Activated CD4-positive, alpha-beta T cell treated with anti-CD3 and anti-CD28 coated beads, Interleukin-2, amount 50 U/mL, for 1 hour (primary cell): ENCODE data around the gene NELFA.
A peak's percentile ranks its signal among the peaks of the same experiment; 100 is the strongest.

Experiments
- DNase-seq: peaks from one replicate; pipeline ENCODE4 v3.0.0-alpha.2; 2020

The NELFA gene

GRCh38 chr4:2008921-2009650 is at the start of gene NELFA:
TSS of gene NELFA (minus strand) at chr4:2008974. CDS start at chr4:2008959, 15 bp downstream.
- peak; percentile 96 for DNase-seq

DNA sequence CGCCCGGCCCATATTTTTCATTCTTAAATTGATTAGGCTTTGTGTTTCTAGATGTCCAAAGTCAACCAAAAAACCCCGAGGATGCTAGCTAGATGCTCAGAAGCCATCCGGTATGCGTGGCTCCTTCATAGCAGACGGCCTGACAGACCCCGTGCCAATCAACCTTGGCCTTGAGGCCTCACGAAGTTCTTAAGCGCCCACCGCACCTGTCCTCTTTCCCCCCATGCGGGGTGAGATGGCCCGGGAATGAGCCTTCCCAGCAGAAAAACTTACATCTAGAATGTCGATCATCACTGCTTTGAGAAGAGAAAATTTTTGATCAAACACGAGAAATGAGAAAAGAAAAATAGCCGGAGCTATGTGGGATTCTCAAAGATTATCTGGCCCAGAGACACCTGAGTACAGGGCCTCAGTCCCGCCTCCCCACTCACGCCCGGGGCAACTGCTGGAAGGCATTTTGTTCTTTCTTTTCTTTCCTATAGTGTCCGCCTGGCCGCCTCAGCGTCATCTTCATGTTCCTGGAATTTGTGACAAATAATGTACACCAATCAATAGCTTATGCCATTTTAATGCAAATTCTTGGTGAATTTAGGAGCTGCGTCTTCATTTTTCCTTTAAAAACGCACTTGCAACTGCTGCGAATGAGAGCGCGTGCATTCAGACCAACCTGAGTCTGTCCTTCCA is 48.8 kb upstream of the NELFA start:
- no peak for DNase-seq

- no peak for DNase-seq
Measured at GRCh38 chr4:2054217-2054616, 45.4 kb upstream of the NELFA start.

- DNase-seq: no peak
Measured at GRCh38 chr4:2051086-2051485, 42.3 kb upstream of the NELFA start.

DNA sequence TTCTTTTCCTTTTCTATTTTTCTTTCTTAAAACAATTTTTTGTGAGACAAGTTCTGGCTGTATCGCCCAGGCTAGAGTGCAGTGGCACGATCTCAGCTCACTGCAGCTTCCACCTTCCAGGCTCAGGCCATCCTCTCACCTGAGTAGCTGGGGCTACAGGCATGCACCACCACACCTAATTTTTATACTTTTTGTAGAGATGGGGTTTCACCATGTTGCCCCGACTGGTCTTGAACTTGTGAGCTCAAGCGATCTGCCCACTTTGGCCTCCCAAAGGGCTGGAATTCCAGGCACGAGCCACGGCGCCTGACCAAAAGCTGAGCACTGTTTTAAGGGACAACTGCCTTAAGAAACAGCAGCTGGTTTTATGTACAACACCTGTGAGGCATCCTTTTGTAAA is 41.0 kb upstream of the NELFA start:
- no peak for DNase-seq

DNA sequence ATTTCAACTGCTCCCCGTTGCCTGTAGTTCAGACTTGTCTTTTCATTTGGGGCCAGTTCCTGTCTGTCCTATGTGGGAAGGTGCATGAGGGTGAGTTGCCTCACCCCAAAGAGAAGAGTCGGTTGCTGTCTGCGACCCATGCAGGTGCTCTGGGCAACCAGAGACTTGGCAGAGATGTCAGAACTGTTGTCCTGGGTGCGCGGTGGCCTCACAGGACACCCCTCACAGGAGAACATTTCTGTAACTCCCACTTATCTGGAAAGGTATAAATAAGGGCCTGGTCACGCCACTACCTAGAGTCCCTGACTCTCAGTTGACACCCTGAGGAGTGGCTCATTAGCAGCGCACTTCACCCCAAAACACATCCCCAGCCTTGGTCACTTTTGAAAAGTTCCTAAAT is 40.6 kb upstream of the NELFA start:
- no peak for DNase-seq

DNA sequence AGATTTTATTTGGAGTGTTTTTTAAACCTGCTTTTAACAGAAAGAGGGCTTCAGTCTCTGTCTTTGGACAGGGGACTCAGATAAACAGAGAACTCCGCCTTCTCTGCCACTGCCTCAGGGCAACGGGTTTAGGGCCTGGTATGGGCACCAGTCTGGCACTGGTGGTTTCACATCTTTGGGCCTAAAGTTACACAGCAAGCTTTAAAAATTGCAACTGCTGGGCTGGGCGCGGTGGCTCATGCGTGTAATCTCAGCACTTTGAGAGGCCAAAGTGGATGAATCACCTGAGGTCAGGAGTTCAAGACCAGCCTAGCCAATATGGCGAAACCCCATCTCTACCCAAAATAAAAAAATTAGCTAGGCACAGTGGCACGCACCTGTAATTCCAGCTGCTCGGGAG is 40.1 kb upstream of the NELFA start:
- no peak for DNase-seq

- no peak for DNase-seq
Measured at GRCh38 chr4:2047781-2048581, 39.2 kb upstream of the NELFA start.

DNA sequence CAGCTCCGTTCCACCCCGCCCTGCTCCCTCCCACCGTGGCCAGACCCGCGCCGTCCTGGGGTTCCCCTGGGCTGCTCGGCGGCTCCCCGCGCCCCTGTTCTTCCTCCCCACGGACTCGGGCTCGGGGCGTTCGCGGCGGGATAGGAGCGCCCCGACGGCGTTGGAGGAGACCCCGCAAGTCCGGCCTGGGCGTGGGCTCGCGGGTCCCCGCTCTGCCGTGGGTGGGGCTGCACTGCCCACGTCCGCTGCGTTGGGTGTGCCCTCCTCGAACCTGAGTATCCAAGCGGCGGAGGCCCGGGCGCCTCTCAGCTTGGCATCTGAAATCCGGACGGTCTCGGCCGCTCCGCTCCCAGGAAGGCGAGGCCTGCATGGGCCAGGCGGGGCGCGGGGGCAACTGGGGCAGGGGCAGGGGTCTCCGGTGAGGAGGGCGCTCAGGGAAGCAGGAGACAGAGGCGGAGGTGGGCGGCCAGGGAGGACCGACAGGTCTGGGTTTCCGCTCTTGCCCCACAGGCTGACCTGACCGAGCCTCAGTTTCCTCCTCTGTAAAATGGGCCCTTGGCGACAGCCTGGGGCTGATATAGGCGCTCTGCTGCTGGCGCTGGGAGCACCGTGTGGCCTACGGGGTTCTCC is 38.4 kb upstream of the NELFA start:
- DNase-seq: no peak

- DNase-seq: no peak
Measured at GRCh38 chr4:2046031-2046961, 37.5 kb upstream of the NELFA start.

GRCh38 chr4:2045518-2045951 is 36.8 kb upstream of the NELFA start:
- DNase-seq: no peak

- DNase-seq: no peak
Measured at GRCh38 chr4:2044542-2045517, 36.1 kb upstream of the NELFA start.

GRCh38 chr4:2044119-2044485 is 35.3 kb upstream of the NELFA start:
- no peak for DNase-seq

- no peak for DNase-seq
Measured at GRCh38 chr4:2043396-2044118, 34.8 kb upstream of the NELFA start.

- no peak for DNase-seq
Measured at GRCh38 chr4:2042947-2043395, 34.2 kb upstream of the NELFA start.

- DNase-seq: peak; percentile 46
Measured at GRCh38 chr4:2042204-2042946, 33.6 kb upstream of the NELFA start.

DNA sequence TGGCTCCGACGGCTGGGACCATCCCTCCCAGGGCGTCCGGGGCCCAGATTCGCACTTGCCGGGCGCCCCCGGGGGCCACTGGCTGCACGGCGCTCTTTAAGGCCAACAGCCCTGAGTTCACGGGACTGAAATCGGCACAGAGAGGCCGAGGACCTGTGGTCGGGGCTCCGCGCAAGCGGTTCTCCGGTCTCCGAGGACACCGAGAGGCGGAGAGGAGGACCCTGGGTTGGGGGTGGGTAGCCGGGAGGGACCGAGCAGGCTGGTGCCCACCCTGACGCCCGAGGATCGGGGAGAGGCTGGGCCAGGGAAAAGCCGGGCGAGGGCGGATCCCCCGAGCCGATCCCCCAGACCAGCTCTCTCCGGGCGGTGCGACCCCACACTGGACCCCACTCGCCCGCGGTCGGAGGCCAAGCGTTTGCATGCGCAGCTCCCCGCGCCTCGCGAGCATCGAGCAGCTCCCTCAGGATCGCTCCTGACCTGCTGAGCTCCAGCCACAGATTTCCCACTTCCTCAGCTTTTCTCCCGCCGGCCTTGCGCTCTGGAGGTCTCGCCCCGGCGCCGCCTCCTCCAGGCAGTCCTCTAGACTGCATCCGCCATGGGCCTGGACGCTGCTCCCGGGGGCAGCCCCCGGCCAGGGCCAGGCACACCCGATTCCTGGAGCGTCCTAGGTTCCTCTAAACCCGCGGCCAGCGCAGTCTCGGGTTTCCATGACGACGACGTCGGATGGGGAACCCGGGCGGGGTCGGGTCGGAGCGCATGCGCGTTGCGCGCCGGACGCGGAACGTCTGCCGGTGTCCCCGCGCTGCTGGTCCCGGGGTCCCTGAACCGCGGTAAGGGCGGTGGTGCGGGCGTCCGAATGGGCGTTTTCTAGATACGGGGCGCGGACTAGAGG is 32.7 kb upstream of the NELFA start:
- DNase-seq: peak; percentile 78
